Esophagus (tissue), 2 donors: Measurements from ENCODE around the gene PPP1R3F. TPM values are rescaled to one million over a fixed set of nuclear protein-coding genes. Genes with fewer than 3 reads are reported as not detected.

ENCODE experiments used
- H3K27ac ChIP-seq, 2 donors: one replicate each; pipeline ENCODE4 v1.5.1; 2013; ENCODE audit warnings: low read depth in 2 of 2, mild to moderate bottlenecking in 2 of 2, inconsistent platforms in 1 of 2, low read length in 1 of 2, moderate library complexity in 1 of 2
- H3K27me3 ChIP-seq, 2 donors: one replicate each; pipeline ENCODE4 v1.6.1; 2013; ENCODE audit warnings: low read length in 2 of 2, control low read depth in 1 of 2, mild to moderate bottlenecking in 1 of 2; ENCODE audit not compliant: insufficient read depth in 2 of 2, control insufficient read depth in 1 of 2
- H3K36me3 ChIP-seq, 2 donors: one replicate each; pipeline ENCODE4 v1.6.1; 2013; ENCODE audit warnings: low read length in 1 of 2; ENCODE audit not compliant: control insufficient read depth in 2 of 2, insufficient read depth in 2 of 2
- H3K4me1 ChIP-seq, 2 donors: one replicate each; pipeline ENCODE4 v1.6.1; 2013; ENCODE audit warnings: low read length in 1 of 2; ENCODE audit not compliant: control insufficient read depth in 2 of 2, insufficient read depth in 2 of 2
- H3K4me3 ChIP-seq, 2 donors: one replicate each; pipeline ENCODE4 v1.5.1; 2013; ENCODE audit warnings: low read length in 2 of 2, mild to moderate bottlenecking in 2 of 2, low read depth in 1 of 2, moderate library complexity in 1 of 2
- H3K9me3 ChIP-seq, 2 donors: one replicate each; pipeline ENCODE4 v1.6.1; 2013; ENCODE audit warnings: mild to moderate bottlenecking in 2 of 2, low read depth in 1 of 2, low read length in 1 of 2, moderate library complexity in 1 of 2; ENCODE audit not compliant: control insufficient read depth in 2 of 2, insufficient read depth in 1 of 2
- WGBS, 2 donors: extraction: QIAGEN DNeasy Blood & Tissue Kit; methylation state at CpG; one replicate each; pipeline ENCODE4 v1.1.7; 2013; 5-methylcytosine and 5-hydroxymethylcytosine counted together
- polyA plus RNA-seq, 2 donors: library from polyadenylated mRNA; stranded (reverse); fragments of 200-250 nt; gene quantifications; one replicate each; pipeline ENCODE4 v1.2.3, GENCODE V29; 2013
- donor health status: healthy with polysubstance abuse.
- donor health status: Bipolar disorder and iron deficiency.

PPP1R3F gene
- polyA plus RNA-seq, 2 donors = 3.8 to 4.9 TPM

DNA sequence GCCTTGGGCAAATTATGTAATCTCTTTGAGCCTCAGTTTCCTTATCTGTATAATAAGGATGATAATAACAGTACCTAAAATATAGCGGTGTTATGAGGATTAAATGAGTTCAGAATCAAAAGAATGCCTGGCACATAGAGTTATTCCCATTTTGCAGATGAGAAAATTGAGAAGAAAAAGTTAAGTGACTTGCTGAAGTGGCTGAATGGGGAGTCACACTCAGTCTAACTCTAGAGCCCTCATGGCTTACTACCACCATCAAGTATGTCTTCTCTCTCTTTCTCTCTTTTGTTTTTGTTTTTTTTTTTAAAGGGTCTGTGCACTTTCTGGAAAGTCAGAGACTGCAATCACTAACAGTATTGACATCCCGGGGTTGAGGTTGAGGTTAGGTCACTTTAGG is 37.1 kb upstream of the PPP1R3F start:
- no peaks in the 10 kb centered on the region for H3K36me3 ChIP-seq
- H3K27me3 ChIP-seq = no peaks in the 10 kb centered on the region
- H3K27ac ChIP-seq = no peak overlapping the region
- H3K4me1 ChIP-seq = peaks cover 2 to 3% of the 10 kb centered on the region in 2 donors
- H3K9me3 ChIP-seq = peaks cover 0 to 4% of the 10 kb centered on the region in 2 donors
- no peak overlapping the region for H3K4me3 ChIP-seq
- WGBS, 2 donors = 72 to 89% methylated on average over 2 of the region's 2 CpGs

DNA sequence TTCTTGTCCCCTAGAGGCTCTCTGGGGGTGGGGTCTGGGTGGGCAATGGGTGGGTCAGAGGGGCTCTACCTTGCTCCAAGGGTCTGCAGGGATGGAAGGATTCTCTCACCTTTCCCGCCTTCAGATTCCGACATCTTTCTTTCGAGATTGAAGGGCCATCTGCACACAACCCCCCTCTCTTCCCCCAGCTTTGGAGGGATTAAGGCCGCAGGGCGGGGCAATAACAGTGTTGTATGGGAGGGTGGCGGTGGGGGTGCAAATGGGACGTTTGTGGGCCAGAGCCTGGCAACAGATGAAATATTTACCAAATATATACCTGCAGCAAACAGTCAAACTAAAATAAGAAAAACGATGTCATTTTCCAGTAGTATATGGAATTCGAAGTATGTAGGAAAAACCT is 36.4 kb upstream of the PPP1R3F start, which contains the start of gene CACNA1F:
TSS of gene CACNA1F (minus strand) at position 165 of the 400 bp plus-strand sequence. CDS start at position 134, 31 bp downstream.
- no peak within 1 kb of the TSS for H3K4me3 ChIP-seq
- WGBS, 2 donors = 70 to 71% methylated on average over 9 of the region's 9 CpGs

DNA sequence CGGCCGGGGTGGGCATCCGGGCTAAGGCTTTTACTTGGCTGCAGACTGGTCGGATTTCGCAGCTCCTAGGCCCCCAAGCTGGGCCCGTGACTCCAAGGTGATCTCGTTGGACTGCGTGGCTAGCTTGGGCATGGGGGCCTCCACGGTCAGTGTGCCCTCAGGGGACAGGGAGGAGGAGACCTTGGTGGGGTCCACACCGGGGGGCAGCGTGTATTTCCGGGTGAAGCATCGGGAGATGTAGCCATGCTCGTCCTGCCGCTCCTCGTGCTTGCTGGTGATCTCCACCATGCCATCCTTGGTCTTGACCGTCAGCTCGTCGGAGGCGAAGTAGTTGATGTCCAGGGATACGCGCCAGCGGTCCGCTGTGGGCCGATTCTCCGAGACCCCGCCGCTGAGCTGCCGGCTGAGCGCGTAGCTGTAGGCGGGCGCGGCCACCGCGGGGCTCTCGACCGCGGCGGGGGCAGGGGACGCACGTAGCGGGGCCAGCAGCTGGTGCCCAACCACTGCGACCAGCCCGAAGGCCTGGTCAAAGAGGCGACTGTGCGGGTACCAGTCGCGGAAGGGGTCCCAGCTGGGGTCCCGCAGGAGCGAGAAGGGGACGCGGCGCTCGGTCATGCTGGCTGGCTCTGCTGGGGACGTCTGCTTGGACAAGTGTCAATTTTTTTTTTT is 35.6 kb upstream of the PPP1R3F start:
- no peaks in the 10 kb centered on the region for H3K27me3 ChIP-seq
- peaks cover 0 to 4% of the 10 kb centered on the region in 2 donors for H3K9me3 ChIP-seq
- 51 to 56% methylated on average over 54 to 56 of the region's 56 CpGs for WGBS, 2 donors
- H3K36me3 ChIP-seq = no peaks in the 10 kb centered on the region
- peaks cover 2 to 3% of the 10 kb centered on the region in 2 donors for H3K4me1 ChIP-seq
- H3K27ac ChIP-seq = no peak overlapping the region
- no peak overlapping the region for H3K4me3 ChIP-seq

More for the DNA sequence above, 36.4 kb upstream of the PPP1R3F start, which contains the start of gene CACNA1F:
- Histone ChIP-seq H3K27ac (no peak within 1 kb of the TSS), H3K27me3 (no peaks in the 10 kb centered on the region), H3K36me3 (no peaks in the 10 kb centered on the region), H3K4me1 (peaks cover 2 to 3% of the 10 kb centered on the region in 2 donors), H3K9me3 (peaks cover 0 to 4% of the 10 kb centered on the region in 2 donors)

DNA sequence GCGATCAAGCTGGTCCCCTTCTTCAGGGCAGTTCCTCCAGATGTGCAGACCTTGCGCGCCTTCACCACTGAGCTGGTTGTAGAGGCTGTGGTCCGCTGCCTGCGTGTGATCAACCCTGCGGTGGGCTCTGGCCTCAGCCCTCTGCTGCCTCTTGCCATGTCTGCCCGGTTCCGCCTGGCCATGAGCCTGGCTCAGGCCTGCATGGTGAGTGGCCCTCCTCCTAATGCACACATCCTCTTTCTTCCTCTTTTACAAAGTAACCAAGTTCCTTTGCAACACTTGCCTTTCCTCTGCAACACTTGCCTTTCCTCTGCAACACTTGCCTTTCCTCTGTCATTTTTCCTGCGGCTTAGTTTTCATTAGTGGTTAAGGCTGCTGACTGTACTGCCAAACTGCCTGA is 32.5 kb upstream of the PPP1R3F start:
- H3K4me1 ChIP-seq = peaks cover 0 to 3% of the 10 kb centered on the region in 2 donors
- 74 to 83% methylated on average over 9 of the region's 9 CpGs for WGBS, 2 donors
- H3K27me3 ChIP-seq = no peaks in the 10 kb centered on the region
- no peak overlapping the region for H3K27ac ChIP-seq
- no peaks in the 10 kb centered on the region for H3K36me3 ChIP-seq
- H3K9me3 ChIP-seq = no peaks in the 10 kb centered on the region
- H3K4me3 ChIP-seq = no peak overlapping the region

DNA sequence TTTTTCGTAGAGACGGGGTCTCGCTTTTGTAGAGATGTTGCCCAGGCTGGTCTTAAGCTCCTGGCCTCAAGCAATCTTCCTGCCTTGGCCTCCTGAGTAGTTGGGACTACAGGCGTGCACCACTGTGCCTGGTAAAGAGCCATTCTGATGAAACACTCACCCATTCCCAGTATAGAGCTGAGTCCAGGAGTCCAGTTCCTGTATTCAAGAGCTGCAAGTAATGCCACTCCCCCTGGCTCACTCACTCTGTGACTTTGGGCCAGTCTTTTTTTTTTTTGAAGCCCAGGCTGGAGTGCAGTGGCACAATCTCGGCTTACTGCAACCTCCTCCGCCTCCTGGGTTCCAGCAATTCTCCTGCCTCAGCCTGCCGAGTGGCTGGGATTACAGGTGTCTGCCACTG is 30.9 kb upstream of the PPP1R3F start:
- 76 to 78% methylated on average over 7 of the region's 7 CpGs for WGBS, 2 donors
- no peaks in the 10 kb centered on the region for H3K27me3 ChIP-seq
- H3K36me3 ChIP-seq = peaks cover 0 to 10% of the 10 kb centered on the region in 2 donors
- no peaks in the 10 kb centered on the region for H3K9me3 ChIP-seq
- H3K4me3 ChIP-seq = no peak overlapping the region
- peaks cover 0 to 3% of the 10 kb centered on the region in 2 donors for H3K4me1 ChIP-seq
- no peak overlapping the region for H3K27ac ChIP-seq

DNA sequence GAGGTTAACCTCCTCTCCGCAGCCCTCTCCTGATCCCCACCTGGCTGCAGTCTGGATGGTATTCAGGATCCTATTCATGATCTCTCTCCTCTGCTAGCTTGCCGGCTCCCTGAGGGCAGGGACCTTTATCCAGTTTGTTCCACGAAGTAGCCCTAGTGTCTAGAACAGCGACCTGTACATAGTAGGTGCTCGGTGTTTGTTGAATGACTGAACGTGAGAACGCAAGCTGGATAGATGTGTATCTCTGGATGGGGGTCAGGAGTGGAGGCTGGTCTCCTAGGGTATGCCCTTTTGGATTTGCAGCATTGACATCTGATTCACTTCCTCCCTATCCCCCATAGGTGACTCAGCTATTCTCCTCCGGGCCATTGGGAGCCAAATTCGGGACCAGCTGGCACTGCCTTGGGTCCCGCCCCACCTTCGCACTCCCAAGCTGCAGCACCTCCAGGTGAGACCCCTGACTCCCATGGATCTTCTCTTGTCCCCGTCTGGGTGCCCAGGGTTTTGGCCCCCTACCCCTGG is 27.0 kb upstream of the PPP1R3F start:
- Histone ChIP-seq H3K4me3 (no peak overlapping the region), H3K27me3 (no peaks in the 10 kb centered on the region), H3K9me3 (no peaks in the 10 kb centered on the region), H3K4me1 (no peaks in the 10 kb centered on the region), H3K27ac (no peak overlapping the region), H3K36me3 (peaks cover 0 to 13% of the 10 kb centered on the region in 2 donors)
- WGBS, 2 donors = 88 to 89% methylated on average over 12 of the region's 12 CpGs

DNA sequence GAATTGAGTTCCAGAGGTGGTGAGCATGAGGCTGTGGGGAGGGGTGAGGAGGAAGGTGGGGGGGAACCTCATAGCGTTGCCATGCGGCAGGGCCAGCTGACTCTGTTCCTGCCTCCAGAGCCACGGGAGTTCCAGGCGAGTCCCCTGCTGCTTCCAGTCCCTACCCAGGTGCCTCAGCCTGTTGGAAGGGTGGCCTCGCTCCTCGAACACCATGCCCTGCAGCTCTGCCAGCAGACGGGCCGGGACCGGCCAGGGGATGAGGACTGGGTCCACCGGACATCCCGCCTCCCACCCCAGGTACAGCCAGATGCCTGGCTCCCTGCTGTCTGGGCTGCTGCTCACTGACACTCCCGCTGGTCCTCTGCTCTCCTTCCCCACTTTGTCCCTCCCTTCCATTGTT is 26.4 kb upstream of the PPP1R3F start:
- H3K27ac ChIP-seq = no peak overlapping the region
- H3K36me3 ChIP-seq = peaks cover 0 to 13% of the 10 kb centered on the region in 2 donors
- 77 to 92% methylated on average over 12 of the region's 12 CpGs for WGBS, 2 donors
- H3K4me1 ChIP-seq = no peaks in the 10 kb centered on the region
- H3K9me3 ChIP-seq = no peaks in the 10 kb centered on the region
- H3K4me3 ChIP-seq = no peak overlapping the region
- no peaks in the 10 kb centered on the region for H3K27me3 ChIP-seq

DNA sequence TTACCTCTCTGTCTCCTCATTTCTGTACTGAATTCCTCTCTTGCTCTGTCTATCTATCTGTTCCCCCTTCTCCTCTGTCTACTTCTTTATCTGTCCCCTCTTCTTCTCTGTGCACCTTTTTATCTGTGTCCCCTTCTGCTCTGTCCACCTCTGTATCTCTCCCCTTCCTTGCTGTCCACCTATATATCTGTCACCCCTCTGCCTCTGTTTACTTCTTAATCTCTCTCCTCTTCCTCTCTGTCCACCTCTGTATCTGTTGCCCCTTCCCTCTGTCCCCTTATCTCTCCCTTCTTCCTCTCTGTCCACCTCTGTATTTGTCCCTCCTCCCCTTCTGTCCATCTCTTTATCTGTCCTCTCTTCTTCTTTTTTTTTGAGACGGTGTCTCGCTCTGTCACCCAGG is 25.4 kb upstream of the PPP1R3F start:
- WGBS, 2 donors = 91 to 94% methylated on average over 2 of the region's 2 CpGs
- Histone ChIP-seq H3K27ac (no peak overlapping the region), H3K9me3 (peaks cover 0 to 3% of the 10 kb centered on the region in 2 donors), H3K36me3 (peaks cover 6 to 21% of the 10 kb centered on the region in 2 donors), H3K4me3 (no peak overlapping the region), H3K27me3 (no peaks in the 10 kb centered on the region), H3K4me1 (no peaks in the 10 kb centered on the region)

DNA sequence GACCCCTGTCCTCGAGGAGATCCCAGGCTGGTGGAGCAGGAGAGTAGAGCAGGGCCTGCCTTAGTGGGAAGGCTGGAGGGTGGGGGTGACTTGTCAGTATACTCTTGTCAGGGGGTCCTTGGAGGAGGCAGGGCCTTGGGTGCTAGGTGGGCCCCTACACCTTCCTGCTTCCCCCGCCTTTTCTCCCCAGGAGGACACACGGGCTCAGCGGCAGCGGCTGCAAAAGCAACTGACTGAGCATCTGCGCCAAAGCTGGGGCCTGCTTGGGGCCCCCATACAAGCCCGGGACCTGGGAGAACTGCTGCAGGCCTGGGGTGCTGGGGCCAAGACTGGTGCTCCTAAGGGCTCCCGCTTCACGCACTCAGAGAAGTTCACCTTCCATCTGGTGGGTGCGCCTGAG is 23.1 kb upstream of the PPP1R3F start:
- 94 to 97% methylated on average over 10 of the region's 10 CpGs for WGBS, 2 donors
- peaks cover 7 to 26% of the 10 kb centered on the region in 2 donors for H3K36me3 ChIP-seq

DNA sequence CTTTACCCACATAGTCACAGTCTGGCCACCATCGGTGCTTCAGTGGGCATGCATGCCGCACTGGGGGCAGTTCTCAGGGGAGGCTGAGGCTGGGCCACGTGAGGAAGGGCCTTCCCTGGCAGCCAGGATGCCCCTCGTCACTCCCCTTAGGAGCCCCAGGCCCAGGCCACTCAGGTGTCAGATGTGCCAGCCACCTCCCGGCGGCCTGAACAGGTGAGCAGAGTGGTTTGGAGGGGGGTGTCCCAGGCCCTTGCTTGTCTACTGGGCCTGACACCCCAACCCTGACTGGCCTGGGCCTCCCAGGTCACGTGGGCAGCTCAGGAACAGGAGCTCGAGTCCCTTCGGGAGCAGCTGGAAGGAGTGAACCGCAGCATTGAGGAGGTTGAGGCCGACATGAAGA is 22.2 kb upstream of the PPP1R3F start:
- no peak overlapping the region for H3K27ac ChIP-seq
- H3K36me3 ChIP-seq = peaks cover 7 to 26% of the 10 kb centered on the region in 2 donors
- H3K4me3 ChIP-seq = no peak overlapping the region
- no peaks in the 10 kb centered on the region for H3K27me3 ChIP-seq
- peaks cover 0 to 3% of the 10 kb centered on the region in 2 donors for H3K9me3 ChIP-seq
- no peaks in the 10 kb centered on the region for H3K4me1 ChIP-seq
- 91 to 94% methylated on average over 11 of the region's 11 CpGs for WGBS, 2 donors

More for the DNA sequence above, 23.1 kb upstream of the PPP1R3F start:
- no peak overlapping the region for H3K27ac ChIP-seq
- no peaks in the 10 kb centered on the region for H3K4me1 ChIP-seq
- no peak overlapping the region for H3K4me3 ChIP-seq
- peaks cover 0 to 3% of the 10 kb centered on the region in 2 donors for H3K9me3 ChIP-seq
- no peaks in the 10 kb centered on the region for H3K27me3 ChIP-seq
